ENCODE results near the gene B9D2. TPM values are rescaled to one million over a fixed set of nuclear protein-coding genes. Genes with fewer than 3 reads are reported as not detected.

Gene B9D2
- total RNA-seq, 1 experiment from 2014 or later = 7.3 TPM

DNA sequence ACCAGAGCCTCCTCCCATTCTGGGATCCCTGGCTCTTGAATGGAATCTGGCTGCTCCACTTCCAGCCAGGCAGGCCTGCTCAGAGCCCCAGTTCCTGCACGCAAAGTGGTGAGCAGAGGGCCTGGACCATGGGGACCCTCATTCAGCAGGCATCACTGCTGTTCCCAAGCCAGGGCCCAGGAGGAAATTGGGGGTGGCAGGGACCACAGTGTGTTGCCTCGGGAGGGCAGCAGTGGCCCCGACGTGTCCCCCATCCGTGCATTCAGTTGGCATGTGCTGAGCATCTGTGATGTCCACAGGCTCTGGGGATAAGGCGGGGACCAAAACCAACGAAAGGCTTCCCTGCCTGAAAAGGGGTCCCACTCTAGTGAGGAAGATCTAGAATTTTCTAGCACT, 42.7 kb downstream of the B9D2 start:
- ATAC-seq = no peak

More for the DNA sequence above, 42.7 kb downstream of the B9D2 start:
- no peak for DNase-seq (ENCODE audit: low read depth, low spot score)
- no peaks in the 10 kb centered on the region for H3K9me2 ChIP-seq (ENCODE audit: insufficient read depth)
- H3K27ac ChIP-seq (ENCODE audit: low read depth, low read length) = peak overlapping the region; percentile 29; the same call in 1 of the 2 replicates
- no peak overlapping the region for H3K4me2 ChIP-seq (ENCODE audit: low read length)
- POLR2A ChIA-PET = no interaction called here
- BruUV-seq (replicated peaks) = no TSS peak
- no peak overlapping the region for H3K9ac ChIP-seq (ENCODE audit: low read length)
- H3K27me3 ChIP-seq (ENCODE audit: insufficient read depth, low read length) = no peaks in the 10 kb centered on the region
- H3K9me3 ChIP-seq (ENCODE audit: control insufficient read depth in 1 of 2, insufficient read depth in 1 of 2, low read depth in 1 of 2, low read length in 2 of 2) = no peaks in the 10 kb centered on the region
- H3K4me1 ChIP-seq (ENCODE audit: control insufficient read depth in 1 of 2, insufficient read depth in 2 of 2, low read length in 2 of 2) = peaks cover 5 to 19% of the 10 kb centered on the region in 2 experiments; a peak in 3 of 4 replicates
- no peaks in the 10 kb centered on the region for H4K20me1 ChIP-seq (ENCODE audit: insufficient read depth)
- no peak for TF ChIP-seq ATF3 (IDR thresholded peaks at IDR 0.05)
- TF ChIP-seq, protein P1, sequence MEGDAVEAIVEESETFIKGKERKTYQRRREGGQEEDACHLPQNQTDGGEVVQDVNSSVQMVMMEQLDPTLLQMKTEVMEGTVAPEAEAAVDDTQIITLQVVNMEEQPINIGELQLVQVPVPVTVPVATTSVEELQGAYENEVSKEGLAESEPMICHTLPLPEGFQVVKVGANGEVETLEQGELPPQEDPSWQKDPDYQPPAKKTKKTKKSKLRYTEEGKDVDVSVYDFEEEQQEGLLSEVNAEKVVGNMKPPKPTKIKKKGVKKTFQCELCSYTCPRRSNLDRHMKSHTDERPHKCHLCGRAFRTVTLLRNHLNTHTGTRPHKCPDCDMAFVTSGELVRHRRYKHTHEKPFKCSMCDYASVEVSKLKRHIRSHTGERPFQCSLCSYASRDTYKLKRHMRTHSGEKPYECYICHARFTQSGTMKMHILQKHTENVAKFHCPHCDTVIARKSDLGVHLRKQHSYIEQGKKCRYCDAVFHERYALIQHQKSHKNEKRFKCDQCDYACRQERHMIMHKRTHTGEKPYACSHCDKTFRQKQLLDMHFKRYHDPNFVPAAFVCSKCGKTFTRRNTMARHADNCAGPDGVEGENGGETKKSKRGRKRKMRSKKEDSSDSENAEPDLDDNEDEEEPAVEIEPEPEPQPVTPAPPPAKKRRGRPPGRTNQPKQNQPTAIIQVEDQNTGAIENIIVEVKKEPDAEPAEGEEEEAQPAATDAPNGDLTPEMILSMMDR (IDR thresholded peaks at IDR 0.05 in 2 of 3, conservative IDR thresholded peaks at IDR 0.05 in 1 of 3; ENCODE audit: borderline replicate concordance in 1 of 3, insufficient read depth in 1 of 3, low read depth in 2 of 3, low read length in 2 of 3) = no peak
- TF ChIP-seq SP1 (IDR thresholded peaks at IDR 0.05; ENCODE audit: low read depth) = no peak
- TF ChIP-seq SRF (IDR thresholded peaks at IDR 0.05; ENCODE audit: low read depth) = no peak
- TF ChIP-seq EZH2phosphoT487 (IDR thresholded peaks at IDR 0.05; ENCODE audit: borderline replicate concordance) = no peak
- no peak overlapping the region for H3K4me3 ChIP-seq (replicated peaks in 1 of 2; ENCODE audit: low read depth in 1 of 2, low read length in 2 of 2)
- RAD21 ChIA-PET (ENCODE audit: low non-redundant PET in 1 of 2, low total read pairs in 2 of 2, uncharacterized antibody in 2 of 2, unreplicated experiment in 2 of 2) = no interaction called here
- no peaks in the 10 kb centered on the region for H3K79me2 ChIP-seq (ENCODE audit: insufficient read depth, low read length)
- intact Hi-C loops (cut with micrococcal nuclease) = loop anchor here (5.0 kb wide), 1 partner anchor 251 kb away; no protein-coding TSS in a partner anchor
- no peak overlapping the region for H2AFZ ChIP-seq (ENCODE audit: low read depth, low read length, poor library complexity, severe bottlenecking)
- CTCF ChIA-PET = interaction anchor here (0.7 to 2.3 kb wide), 6 partner anchors 13 to 249 kb away, joined by 3 to 13 read pairs (median 8); partner anchors contain the start of gene DMAC2
- H3K36me3 ChIP-seq (ENCODE audit: control insufficient read depth in 1 of 2, insufficient read depth in 2 of 2, low read length in 2 of 2) = peaks cover 5 to 24% of the 10 kb centered on the region in 2 experiments; a peak in 3 of 4 replicates
